Inferior parietal cortex (tissue), 1 donor: ENCODE results near the gene GNB2.
"Not testable (repeated sequence)": the region's sequence is repeated elsewhere in the genome, so short reads cannot be mapped to it uniquely, and the experiment has no call there.

Experiments
- DNase-seq: peaks from one replicate; pipeline ENCODE4 v3.0.0-alpha.2; 2016; ENCODE audit errors: extremely low spot score

GNB2 gene

GRCh38 chr7:100694098-100694745, 20.7 kb downstream of the GNB2 start, which contains the start of gene GIGYF1:
GIGYF1 (minus strand) TSS chr7:100694250; CDS start chr7:100688238, 6,012 bp downstream.
- no peak for DNase-seq

- no peak for DNase-seq
Measured at GRCh38 chr7:100696123-100696521, 22.6 kb downstream of the GNB2 start.

GRCh38 chr7:100699018-100699417, 25.5 kb downstream of the GNB2 start:
- no peak for DNase-seq

- not testable (repeated sequence) for DNase-seq
Measured at GRCh38 chr7:100701089-100701488, 27.5 kb downstream of the GNB2 start.

- DNase-seq = peak; percentile 76
Measured at GRCh38 chr7:100705320-100705752, 31.8 kb downstream of the GNB2 start.

- DNase-seq = peak; percentile 98
Measured at GRCh38 chr7:100705753-100706671, 32.5 kb downstream of the GNB2 start, which contains the start of gene POP7. POP7 (plus strand) TSS chr7:100706121; CDS start chr7:100706831, 710 bp downstream.

GRCh38 chr7:100706672-100707311, 33.3 kb downstream of the GNB2 start:
- DNase-seq = no peak

GRCh38 chr7:100708395-100708794, 34.9 kb downstream of the GNB2 start:
- DNase-seq = no peak

GRCh38 chr7:100710452-100710851, 36.9 kb downstream of the GNB2 start:
- no peak for DNase-seq

GRCh38 chr7:100711369-100711768, 37.8 kb downstream of the GNB2 start:
- DNase-seq = no peak

GRCh38 chr7:100714725-100715124, 41.2 kb downstream of the GNB2 start:
- DNase-seq = no peak

- not testable (repeated sequence) for DNase-seq
Measured at GRCh38 chr7:100717073-100717472, 43.5 kb downstream of the GNB2 start.

- DNase-seq = no peak
Measured at GRCh38 chr7:100719523-100720278, 46.2 kb downstream of the GNB2 start.

- no peak for DNase-seq
Measured at GRCh38 chr7:100720279-100720670, 46.7 kb downstream of the GNB2 start, which contains the start of gene EPO. EPO (plus strand) TSS chr7:100720468; CDS start chr7:100720981, 513 bp downstream.

GRCh38 chr7:100720671-100721504, 47.3 kb downstream of the GNB2 start:
- DNase-seq = no peak

- no peak for DNase-seq
Measured at GRCh38 chr7:100721505-100721812, 47.9 kb downstream of the GNB2 start.

GRCh38 chr7:100722480-100723212, 49.1 kb downstream of the GNB2 start:
- DNase-seq = no peak

GRCh38 chr7:100723732-100724275, 50.3 kb downstream of the GNB2 start:
- DNase-seq = no peak

- DNase-seq = not testable (repeated sequence)
Measured at GRCh38 chr7:100724364-100724763, 50.8 kb downstream of the GNB2 start.
